Measurements from ENCODE around the gene FKTN.
A peak's percentile ranks its signal among the peaks of the same experiment; 100 is the strongest.

FKTN gene

GRCh38 chr9:105593145-105593544, 35.2 kb downstream of the FKTN start:
- no peak overlapping the region for H3K27ac ChIP-seq (ENCODE audit: low read length)
- no peaks in the 10 kb centered on the region for H3K27me3 ChIP-seq (ENCODE audit: insufficient read depth, low read length, poor library complexity)
- H3K4me3 ChIP-seq (ENCODE audit: low read depth in 1 of 2, low read length in 2 of 2): no peak overlapping the region
- H3K4me2 ChIP-seq (ENCODE audit: insufficient read depth, low read length): no peak overlapping the region
- H3K9ac ChIP-seq (ENCODE audit: low read depth, low read length): no peak overlapping the region
- no peak for DNase-seq
- H3K4me1 ChIP-seq (ENCODE audit: insufficient read depth, low read length): no peaks in the 10 kb centered on the region
- H4K20me1 ChIP-seq (ENCODE audit: insufficient read depth, low read length): no peaks in the 10 kb centered on the region
- TF ChIP-seq CTCF (IDR thresholded peaks at IDR 0.05; ENCODE audit: borderline replicate concordance, extremely low read depth, low read length, poor library complexity, severe bottlenecking) (no peak), EZH2 (IDR thresholded peaks at IDR 0.05; ENCODE audit: borderline replicate concordance, low read depth, low read length, severe bottlenecking) (no peak)
- ATAC-seq (ENCODE audit: insufficient read depth, low read depth): no peak
- H2AFZ ChIP-seq (ENCODE audit: low read depth, low read length): no peak overlapping the region
- peaks cover 45% of the 10 kb centered on the region for H3K36me3 ChIP-seq (ENCODE audit: insufficient read depth, low read length)
- H3K79me2 ChIP-seq (ENCODE audit: insufficient read depth, low read length): no peaks in the 10 kb centered on the region
- peaks cover 14% of the 10 kb centered on the region for H3K9me3 ChIP-seq (ENCODE audit: insufficient read depth, low read length, severe bottlenecking)

- peak; percentile 66; the same call in 2 of the 3 replicates for ATAC-seq (ENCODE audit: insufficient read depth, low read depth)
- H3K79me2 ChIP-seq (ENCODE audit: insufficient read depth, low read length): no peaks in the 10 kb centered on the region
- no peaks in the 10 kb centered on the region for H3K9me3 ChIP-seq (ENCODE audit: insufficient read depth, low read length, severe bottlenecking)
- H3K27ac ChIP-seq (ENCODE audit: low read length): no peak overlapping the region
- peaks cover 11% of the 10 kb centered on the region; the same call in 1 of the 2 replicates for H3K36me3 ChIP-seq (ENCODE audit: insufficient read depth, low read length)
- H4K20me1 ChIP-seq (ENCODE audit: insufficient read depth, low read length): no peaks in the 10 kb centered on the region
- no peak overlapping the region for H2AFZ ChIP-seq (ENCODE audit: low read depth, low read length)
- H3K4me3 ChIP-seq (ENCODE audit: low read depth in 1 of 2, low read length in 2 of 2): no peak overlapping the region
- TF ChIP-seq EZH2 (IDR thresholded peaks at IDR 0.05; ENCODE audit: borderline replicate concordance, low read depth, low read length, severe bottlenecking): no peak
- TF ChIP-seq CTCF (IDR thresholded peaks at IDR 0.05; ENCODE audit: borderline replicate concordance, extremely low read depth, low read length, poor library complexity, severe bottlenecking): peak; percentile 60
- no peaks in the 10 kb centered on the region for H3K4me1 ChIP-seq (ENCODE audit: insufficient read depth, low read length)
- no peak for DNase-seq
- no peaks in the 10 kb centered on the region for H3K27me3 ChIP-seq (ENCODE audit: insufficient read depth, low read length, poor library complexity)
- H3K9ac ChIP-seq (ENCODE audit: low read depth, low read length): no peak overlapping the region
- no peak overlapping the region for H3K4me2 ChIP-seq (ENCODE audit: insufficient read depth, low read length)
These were observed 51.0 kb downstream of the FKTN start for GRCh38 chr9:105608721-105609598.

- Histone ChIP-seq H3K9me3 (ENCODE audit: insufficient read depth, low read length, severe bottlenecking) (no peaks in the 10 kb centered on the region), H3K36me3 (ENCODE audit: insufficient read depth, low read length) (no peaks in the 10 kb centered on the region; the same call in 1 of the 2 replicates), H3K27ac (ENCODE audit: low read length) (no peak overlapping the region), H4K20me1 (ENCODE audit: insufficient read depth, low read length) (no peaks in the 10 kb centered on the region), H3K27me3 (ENCODE audit: insufficient read depth, low read length, poor library complexity) (no peaks in the 10 kb centered on the region), H3K4me1 (ENCODE audit: insufficient read depth, low read length) (no peaks in the 10 kb centered on the region), H3K4me2 (ENCODE audit: insufficient read depth, low read length) (no peak overlapping the region), H2AFZ (ENCODE audit: low read depth, low read length) (no peak overlapping the region), H3K9ac (ENCODE audit: low read depth, low read length) (no peak overlapping the region), H3K79me2 (ENCODE audit: insufficient read depth, low read length) (no peaks in the 10 kb centered on the region), H3K4me3 (ENCODE audit: low read depth in 1 of 2, low read length in 2 of 2) (no peak overlapping the region)
- TF ChIP-seq CTCF (IDR thresholded peaks at IDR 0.05; ENCODE audit: borderline replicate concordance, extremely low read depth, low read length, poor library complexity, severe bottlenecking): no peak
- TF ChIP-seq EZH2 (IDR thresholded peaks at IDR 0.05; ENCODE audit: borderline replicate concordance, low read depth, low read length, severe bottlenecking): no peak
- DNase-seq (no peak), ATAC-seq (ENCODE audit: insufficient read depth, low read depth) (no peak)
These were observed 63.1 kb downstream of the FKTN start for GRCh38 chr9:105621001-105621400.

All from DND-41 (cell line).